Right lobe of liver (tissue), 4 donors: ENCODE measurements around the gene CUEDC2.

ENCODE experiments used
- POLR2A ChIP-seq: fragments of 450-650 bp; IDR thresholded peaks from one replicate; pipeline ENCODE4 v1.6.1; 2017; ENCODE audit warnings: antibody characterized with exemption, mild to moderate bottlenecking
- TF ChIP-seq, protein P1 (sequence below), 4 donors: fragments of 200-600 bp in 3 of 4; fragments of 450-650 bp in 1 of 4; IDR thresholded peaks; one replicate each; pipeline versions ENCODE4 v1.5.1 to v1.8.0; 2016 to 2022; ENCODE audit warnings: antibody characterized with exemption in 4 of 4, mild to moderate bottlenecking in 2 of 4
- donor health status: DM: no; HTN: no; CAD: no.
- donor health status: DM: no; HTN: no; CAD: no.
- donor health status: DM: no; HTN: yes; CAD: no.

DNA sequence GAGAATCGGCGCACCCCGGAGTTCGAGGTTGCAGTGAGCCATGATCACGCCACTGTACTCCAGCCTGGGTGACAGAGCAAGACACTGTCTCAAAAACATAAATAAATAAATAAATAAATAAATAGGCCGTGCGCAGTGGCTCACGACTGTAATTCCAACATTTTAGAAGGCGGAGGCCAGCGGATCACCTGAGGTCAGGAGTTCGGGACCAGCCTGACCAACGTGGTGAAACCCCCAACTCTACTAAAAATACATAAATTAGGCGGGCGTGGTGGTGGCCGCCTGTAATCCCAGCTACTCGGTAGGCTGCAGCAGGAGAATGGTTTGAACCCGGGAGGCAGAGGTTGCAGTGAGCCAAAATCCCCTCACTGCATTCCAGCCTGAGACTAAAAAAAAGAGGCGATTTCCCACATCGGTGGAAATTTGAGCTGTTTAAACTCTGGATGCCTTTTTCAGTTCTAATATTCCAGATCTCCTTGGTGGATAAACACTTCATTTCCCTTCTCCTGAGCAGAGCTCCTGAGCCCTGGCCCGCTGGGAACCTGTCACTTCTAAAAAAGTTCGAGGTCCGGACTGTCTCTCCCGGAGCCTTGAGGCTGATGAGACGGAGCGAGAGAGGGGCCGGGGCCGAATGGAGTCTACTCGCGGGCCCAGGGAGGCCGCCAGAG lies 38.8 kb downstream of the CUEDC2 start:
- TF ChIP-seq, protein P1, sequence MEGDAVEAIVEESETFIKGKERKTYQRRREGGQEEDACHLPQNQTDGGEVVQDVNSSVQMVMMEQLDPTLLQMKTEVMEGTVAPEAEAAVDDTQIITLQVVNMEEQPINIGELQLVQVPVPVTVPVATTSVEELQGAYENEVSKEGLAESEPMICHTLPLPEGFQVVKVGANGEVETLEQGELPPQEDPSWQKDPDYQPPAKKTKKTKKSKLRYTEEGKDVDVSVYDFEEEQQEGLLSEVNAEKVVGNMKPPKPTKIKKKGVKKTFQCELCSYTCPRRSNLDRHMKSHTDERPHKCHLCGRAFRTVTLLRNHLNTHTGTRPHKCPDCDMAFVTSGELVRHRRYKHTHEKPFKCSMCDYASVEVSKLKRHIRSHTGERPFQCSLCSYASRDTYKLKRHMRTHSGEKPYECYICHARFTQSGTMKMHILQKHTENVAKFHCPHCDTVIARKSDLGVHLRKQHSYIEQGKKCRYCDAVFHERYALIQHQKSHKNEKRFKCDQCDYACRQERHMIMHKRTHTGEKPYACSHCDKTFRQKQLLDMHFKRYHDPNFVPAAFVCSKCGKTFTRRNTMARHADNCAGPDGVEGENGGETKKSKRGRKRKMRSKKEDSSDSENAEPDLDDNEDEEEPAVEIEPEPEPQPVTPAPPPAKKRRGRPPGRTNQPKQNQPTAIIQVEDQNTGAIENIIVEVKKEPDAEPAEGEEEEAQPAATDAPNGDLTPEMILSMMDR (IDR thresholded peaks at IDR 0.05): peak in 2 of 4 donors; percentile 97
- TF ChIP-seq POLR2A: no peak
